Activated B cell treated with CpG ODN at 0.5 μM for 24 hours (primary cell): ENCODE data around the gene CD180. TPM values are rescaled to one million over a fixed set of nuclear protein-coding genes. Genes with fewer than 3 reads are reported as not detected.
A peak's percentile ranks its signal among the peaks of the same experiment; 100 is the strongest.

Source experiments
- ATAC-seq: fragments of 200-7000 bp; cut with Tn5 transposase; one replicate; pipeline ENCODE4 v1.10.0; 2021; ENCODE audit warnings: low read depth, mild to moderate bottlenecking, moderate library complexity
- CTCF ChIA-PET: fragments of 350-600 bp; sonication (Branson Sonifier 250); formaldehyde crosslinking; loops from one replicate; lab custom pipeline; 2021; ENCODE audit warnings: antibody characterized with exemption; lab: Charles Lee
- POLR2A ChIA-PET: fragments of 350-600 bp; sonication (Branson Sonifier 250); formaldehyde crosslinking; loops from one replicate; lab custom pipeline; 2021; ENCODE audit warnings: antibody characterized with exemption; lab: Charles Lee
- DNase-seq: peaks from one replicate; pipeline ENCODE4 v3.0.0; 2022
- H3K27ac Mint-ChIP-seq: one replicate; pipeline ENCODE4 v1.8.0; 2020; ENCODE audit warnings: mixed read lengths
- H3K27me3 Mint-ChIP-seq: one replicate; pipeline ENCODE4 v1.8.0; 2021; ENCODE audit warnings: mixed read lengths
- H3K36me3 Mint-ChIP-seq: one replicate; pipeline ENCODE4 v1.8.0; 2021; ENCODE audit warnings: low read depth, mixed read lengths
- H3K4me1 Mint-ChIP-seq: one replicate; pipeline ENCODE4 v1.8.0; 2021; ENCODE audit warnings: mixed read lengths
- H3K4me3 Mint-ChIP-seq: one replicate; pipeline ENCODE4 v1.8.0; 2020; ENCODE audit warnings: mild to moderate bottlenecking, mixed read lengths
- H3K9me3 Mint-ChIP-seq: one replicate; pipeline ENCODE4 v1.8.0; 2020; ENCODE audit warnings: mixed read lengths
- intact Hi-C: fragments of 100-400 bp; cut with micrococcal nuclease; formaldehyde crosslinking; loops from one replicate; pipeline ENCODE4 v1.15.1; 2024
- total RNA-seq: library from RNA; stranded (reverse); gene quantifications from 2 replicates; pipeline ENCODE4 v1.2.3, GENCODE V29; 2022
- TF ChIP-seq, protein P1 (sequence below): fragments of 200-600 bp; IDR thresholded peaks from one replicate; pipeline ENCODE4 v1.8.0; 2022; ENCODE audit warnings: antibody characterized with exemption, mild to moderate bottlenecking

Gene CD180
- total RNA-seq, 1 donor from 2014 or later = 35.7 TPM

DNA sequence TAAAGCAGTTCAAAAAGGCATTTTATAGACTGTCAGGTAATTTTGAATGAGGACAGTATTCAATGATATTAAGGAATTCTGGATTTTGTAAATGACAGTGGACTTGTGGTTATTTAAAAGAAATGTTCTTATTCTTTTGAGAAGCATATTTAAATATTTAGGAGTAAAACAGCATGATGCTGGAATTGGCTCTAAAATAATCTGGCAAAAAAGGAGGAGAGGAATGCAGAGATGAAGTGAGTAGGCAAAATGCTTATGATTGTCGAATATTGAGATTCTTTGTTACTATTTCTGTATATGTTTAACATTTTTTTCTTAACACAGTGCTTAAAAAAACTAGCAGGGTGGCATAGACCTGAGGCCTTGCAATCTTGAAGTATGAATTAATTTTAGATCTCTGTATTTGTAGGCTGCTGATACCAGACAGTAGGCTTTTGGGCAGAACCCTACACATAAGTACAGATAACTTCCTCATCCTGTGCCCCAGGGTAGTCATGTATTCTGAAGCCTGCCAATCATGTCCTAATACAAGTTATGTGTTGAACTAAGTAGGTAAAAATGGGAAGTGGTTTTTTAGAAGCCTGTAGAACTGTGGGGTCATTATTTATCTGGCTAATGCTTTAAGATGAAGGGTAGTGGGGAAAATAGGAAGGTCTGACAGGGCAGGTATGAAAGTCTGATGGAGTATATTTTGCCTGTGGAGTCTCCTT lies 9.4 kb downstream of the CD180 start:
- peak; percentile 97 for ATAC-seq
- Mint-ChIP-seq H3K27me3 (no peaks in the 10 kb centered on the region), H3K4me3 (peak overlapping the region; percentile 67), H3K9me3 (no peaks in the 10 kb centered on the region), H3K27ac (peak overlapping the region; percentile 98), H3K4me1 (peaks cover 96% of the 10 kb centered on the region), H3K36me3 (peaks cover 85% of the 10 kb centered on the region)
- CTCF ChIA-PET = interaction anchor here (1.4 kb wide), 1 partner anchor 7 kb away, joined by 3 read pairs; no protein-coding TSS in a partner anchor
- POLR2A ChIA-PET = interaction anchor here (1.0 kb wide), 1 partner anchor 12 kb away, joined by 3 read pairs; no protein-coding TSS in a partner anchor
- intact Hi-C loops = loop anchor here (1.0 kb wide), 4 partner anchors 8 to 21 kb away; partner anchors contain the start of gene CD180
- no peak for DNase-seq
- TF ChIP-seq, protein P1, sequence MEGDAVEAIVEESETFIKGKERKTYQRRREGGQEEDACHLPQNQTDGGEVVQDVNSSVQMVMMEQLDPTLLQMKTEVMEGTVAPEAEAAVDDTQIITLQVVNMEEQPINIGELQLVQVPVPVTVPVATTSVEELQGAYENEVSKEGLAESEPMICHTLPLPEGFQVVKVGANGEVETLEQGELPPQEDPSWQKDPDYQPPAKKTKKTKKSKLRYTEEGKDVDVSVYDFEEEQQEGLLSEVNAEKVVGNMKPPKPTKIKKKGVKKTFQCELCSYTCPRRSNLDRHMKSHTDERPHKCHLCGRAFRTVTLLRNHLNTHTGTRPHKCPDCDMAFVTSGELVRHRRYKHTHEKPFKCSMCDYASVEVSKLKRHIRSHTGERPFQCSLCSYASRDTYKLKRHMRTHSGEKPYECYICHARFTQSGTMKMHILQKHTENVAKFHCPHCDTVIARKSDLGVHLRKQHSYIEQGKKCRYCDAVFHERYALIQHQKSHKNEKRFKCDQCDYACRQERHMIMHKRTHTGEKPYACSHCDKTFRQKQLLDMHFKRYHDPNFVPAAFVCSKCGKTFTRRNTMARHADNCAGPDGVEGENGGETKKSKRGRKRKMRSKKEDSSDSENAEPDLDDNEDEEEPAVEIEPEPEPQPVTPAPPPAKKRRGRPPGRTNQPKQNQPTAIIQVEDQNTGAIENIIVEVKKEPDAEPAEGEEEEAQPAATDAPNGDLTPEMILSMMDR = no peak

DNA sequence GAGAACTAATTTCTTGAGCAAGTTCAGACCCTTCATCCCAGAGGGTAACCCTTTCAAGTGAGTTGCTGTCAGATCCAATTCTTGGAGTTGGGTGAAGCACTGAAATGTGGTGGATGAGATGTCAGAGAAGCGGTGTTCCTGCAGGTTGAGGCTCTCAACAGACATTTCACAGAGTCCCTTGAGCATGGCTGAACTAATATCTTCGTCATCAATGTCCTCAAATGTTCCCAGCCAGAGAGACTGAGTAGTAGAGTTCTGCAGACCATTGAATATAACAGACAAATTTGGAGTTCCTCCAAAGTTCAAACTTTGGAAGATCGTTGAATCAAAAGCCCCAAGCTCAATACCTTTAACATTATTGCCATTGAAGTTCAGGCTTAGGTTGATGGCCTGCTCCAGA lies 12.7 kb downstream of the CD180 start:
- H3K4me3 Mint-ChIP-seq = no peak overlapping the region
- H3K27me3 Mint-ChIP-seq = no peaks in the 10 kb centered on the region
- intact Hi-C loops = loop anchor here (1.0 kb wide), 1 partner anchor 9 kb away; no protein-coding TSS in a partner anchor
- ATAC-seq (no peak), DNase-seq (no peak)
- H3K27ac Mint-ChIP-seq = peak overlapping the region; percentile 69
- ChIA-PET CTCF (interaction anchor here (0.5 kb wide), 1 partner anchor 754 kb away, joined by 3 read pairs; no protein-coding TSS in a partner anchor), POLR2A (no interaction called here)
- peaks cover 82% of the 10 kb centered on the region for H3K36me3 Mint-ChIP-seq
- peaks cover 88% of the 10 kb centered on the region for H3K4me1 Mint-ChIP-seq
- no peaks in the 10 kb centered on the region for H3K9me3 Mint-ChIP-seq
- TF ChIP-seq, protein P1 = no peak

DNA sequence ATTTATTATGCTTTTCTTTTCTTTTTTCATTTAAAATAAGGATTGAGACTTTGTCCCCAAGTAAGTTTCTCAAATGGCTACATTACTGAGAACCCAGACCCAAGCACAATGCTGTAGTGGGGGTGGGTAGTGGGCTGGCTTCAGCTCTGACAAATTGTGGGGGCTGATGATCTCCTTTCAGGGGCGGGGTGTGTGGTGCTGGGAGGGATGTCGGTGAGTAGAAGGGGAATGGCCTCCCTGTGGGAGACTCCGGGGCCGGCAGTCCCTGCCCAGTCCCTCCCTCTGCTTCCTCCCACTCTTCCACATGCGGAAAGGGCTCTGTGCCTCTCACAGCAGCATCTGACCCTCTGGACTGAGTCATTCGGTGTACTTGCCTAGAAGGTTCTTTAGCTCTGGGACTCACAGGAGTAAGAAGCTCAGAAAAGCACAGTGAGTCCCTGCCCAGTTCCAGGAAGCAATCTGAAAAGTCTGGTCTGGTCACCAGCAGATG lies 14.3 kb downstream of the CD180 start:
- ATAC-seq (no peak), DNase-seq (no peak)
- intact Hi-C loops = no loop called here
- no peaks in the 10 kb centered on the region for H3K27me3 Mint-ChIP-seq
- peak overlapping the region; percentile 86 for H3K27ac Mint-ChIP-seq
- TF ChIP-seq, protein P1 = no peak
- CTCF ChIA-PET = interaction anchor here (3.3 kb wide), 1 partner anchor 26 kb away, joined by 10 read pairs; no protein-coding TSS in a partner anchor
- POLR2A ChIA-PET = interaction anchor here (0.7 to 2.0 kb wide), 4 partner anchors 11 to 21 kb away, joined by 3 to 6 read pairs (median 5); no protein-coding TSS in a partner anchor
- H3K4me3 Mint-ChIP-seq = no peak overlapping the region
- H3K4me1 Mint-ChIP-seq = peaks cover 84% of the 10 kb centered on the region
- H3K9me3 Mint-ChIP-seq = peaks cover 9% of the 10 kb centered on the region
- peaks cover 82% of the 10 kb centered on the region for H3K36me3 Mint-ChIP-seq

DNA sequence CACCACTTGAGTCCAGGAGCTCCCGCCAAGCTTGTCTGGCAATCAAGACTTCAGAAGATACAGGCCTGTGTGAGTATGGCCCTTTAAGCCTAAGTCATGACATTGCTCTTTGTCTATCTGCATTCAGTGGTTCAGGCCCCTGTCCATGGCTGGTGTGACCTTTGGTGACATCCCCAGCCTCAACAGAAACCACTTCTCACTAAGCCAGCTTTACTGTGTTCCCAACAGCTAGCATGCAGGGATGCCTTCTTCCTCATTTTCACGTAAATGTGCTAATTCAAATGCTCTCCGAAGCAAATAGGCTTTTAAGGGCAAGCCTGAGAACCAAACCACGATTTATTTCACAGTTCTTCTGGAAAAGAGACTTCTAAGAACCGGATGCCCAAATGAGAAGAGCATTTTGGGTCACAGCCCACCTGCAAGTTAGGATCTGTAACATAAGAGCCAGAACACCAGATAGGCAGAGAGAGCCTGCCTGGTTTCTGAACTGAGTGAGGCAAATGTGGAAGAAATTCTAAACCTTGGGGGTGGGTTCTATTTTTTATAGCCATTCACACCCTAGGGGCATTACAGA lies 14.9 kb downstream of the CD180 start:
- H3K4me3 Mint-ChIP-seq = peak overlapping the region; percentile 46
- ATAC-seq (peak; percentile 34), DNase-seq (no peak)
- intact Hi-C loops = no loop called here
- ChIA-PET POLR2A (interaction anchor here (0.7 to 2.0 kb wide), 7 partner anchors 9 to 1034 kb away, joined by 3 to 6 read pairs (median 3); partner anchors contain the start of gene PIK3R1), CTCF (interaction anchor here (0.5 to 3.4 kb wide), 3 partner anchors 12 to 25 kb away, joined by 3 to 11 read pairs (median 10); no protein-coding TSS in a partner anchor)
- H3K36me3 Mint-ChIP-seq = peaks cover 82% of the 10 kb centered on the region
- TF ChIP-seq, protein P1 = no peak
- peaks cover 13% of the 10 kb centered on the region for H3K9me3 Mint-ChIP-seq
- peaks cover 82% of the 10 kb centered on the region for H3K4me1 Mint-ChIP-seq
- peak overlapping the region; percentile 86 for H3K27ac Mint-ChIP-seq
- no peaks in the 10 kb centered on the region for H3K27me3 Mint-ChIP-seq
